Hippocampal formation (tissue), 2 donors: ENCODE results near the gene TSPAN33.
"Not testable (repeated sequence)": the region's sequence is repeated elsewhere in the genome, so short reads cannot be mapped to it uniquely, and the experiment has no call there.

Source experiments
- DNase-seq, 2 donors: peaks; one replicate each; lab custom pipeline; 2025; lab: John Stamatoyannopoulos, UW

TSPAN33 gene

DNA sequence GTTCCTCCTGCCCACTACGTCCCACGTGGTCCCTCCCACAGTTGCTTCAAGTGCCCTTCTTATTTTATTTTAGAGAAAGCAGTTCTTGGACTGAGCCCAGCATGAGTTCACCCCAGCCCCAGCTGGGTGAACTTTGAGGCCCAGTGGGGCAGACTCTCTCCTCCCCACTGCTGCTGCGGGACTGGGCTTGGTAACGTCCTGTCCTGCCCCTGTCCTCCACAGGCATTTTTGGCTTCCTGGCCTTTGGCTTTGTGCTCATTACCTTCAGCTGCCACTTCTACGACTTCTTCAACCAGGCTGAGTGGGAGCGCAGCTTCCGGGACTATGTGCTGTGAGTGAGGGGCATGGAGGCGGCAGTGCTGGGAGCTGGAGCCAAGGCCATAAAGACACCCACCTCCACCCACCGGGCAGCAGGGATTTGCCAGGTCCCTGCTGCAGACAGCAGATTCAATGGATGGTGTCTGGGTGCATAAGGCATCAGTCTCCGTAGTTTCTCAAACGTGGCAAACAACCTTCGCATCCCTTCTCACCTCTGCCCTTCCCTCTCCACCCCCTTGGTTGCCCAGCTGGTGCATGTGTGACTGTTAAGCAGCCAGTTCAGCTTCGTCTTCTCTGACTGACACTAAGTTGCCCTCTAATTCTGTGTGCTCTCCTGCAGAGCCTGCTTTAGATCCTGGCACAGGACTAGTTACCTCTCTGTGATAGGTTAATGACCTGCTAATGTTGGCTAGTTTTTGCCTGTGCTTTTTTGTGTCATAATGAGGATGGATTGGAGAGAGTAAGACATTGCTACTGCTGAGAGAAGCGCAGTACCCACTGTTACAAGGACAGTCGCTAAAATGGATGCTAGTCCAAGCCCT lies 64.8 kb downstream of the TSPAN33 start:
- DNase-seq: no peak

DNA sequence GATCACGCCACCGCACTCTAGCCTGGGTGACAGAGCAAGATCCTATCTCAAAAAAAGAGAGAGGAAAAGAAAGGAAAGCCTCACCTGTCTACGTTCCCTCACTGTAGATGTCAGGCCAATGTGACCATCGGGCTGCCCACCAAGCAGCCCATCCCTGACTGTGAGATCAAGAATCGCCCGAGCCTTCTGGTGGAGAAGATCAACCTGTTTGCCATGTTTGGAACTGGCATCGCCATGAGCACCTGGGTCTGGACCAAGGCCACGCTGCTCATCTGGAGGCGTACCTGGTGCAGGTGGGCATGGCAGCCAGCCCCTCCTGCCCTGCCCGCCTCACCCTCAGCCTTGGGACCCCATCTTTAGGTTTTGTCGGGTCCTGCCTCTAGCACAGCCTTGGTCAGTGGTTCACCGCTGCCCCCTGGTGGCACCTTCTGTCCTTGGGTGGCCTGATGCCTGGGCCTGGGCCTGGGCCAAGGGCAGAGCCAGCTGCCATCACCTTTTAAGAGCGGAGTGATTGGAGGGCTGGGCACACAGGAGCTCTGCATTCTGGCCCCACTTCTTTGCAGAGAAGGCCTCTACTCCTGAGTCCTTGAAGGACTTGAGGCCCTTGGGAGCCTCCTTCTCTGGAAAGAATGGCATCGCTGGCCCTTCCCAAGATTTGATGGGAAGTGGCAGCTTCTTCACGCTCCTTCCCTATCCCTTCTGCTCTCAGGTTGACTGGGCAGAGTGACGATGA lies 65.9 kb downstream of the TSPAN33 start:
- DNase-seq: peak; percentile 16 to 64

DNA sequence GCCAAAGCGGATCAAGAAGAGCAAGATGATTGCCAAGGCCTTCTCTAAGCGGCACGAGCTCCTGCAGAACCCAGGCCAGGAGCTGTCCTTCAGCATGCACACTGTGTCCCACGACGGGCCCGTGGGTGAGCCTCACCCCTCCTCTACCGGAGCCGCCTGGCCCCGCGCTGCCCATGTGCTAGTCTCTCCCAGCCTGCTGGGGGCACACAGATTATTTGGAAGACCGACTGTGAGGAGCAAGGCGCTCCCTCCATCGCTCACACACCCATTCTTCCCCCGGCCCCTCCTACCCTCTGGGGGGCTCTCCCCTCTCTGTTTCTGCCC lies 66.4 kb downstream of the TSPAN33 start:
- DNase-seq: no peak

DNA sequence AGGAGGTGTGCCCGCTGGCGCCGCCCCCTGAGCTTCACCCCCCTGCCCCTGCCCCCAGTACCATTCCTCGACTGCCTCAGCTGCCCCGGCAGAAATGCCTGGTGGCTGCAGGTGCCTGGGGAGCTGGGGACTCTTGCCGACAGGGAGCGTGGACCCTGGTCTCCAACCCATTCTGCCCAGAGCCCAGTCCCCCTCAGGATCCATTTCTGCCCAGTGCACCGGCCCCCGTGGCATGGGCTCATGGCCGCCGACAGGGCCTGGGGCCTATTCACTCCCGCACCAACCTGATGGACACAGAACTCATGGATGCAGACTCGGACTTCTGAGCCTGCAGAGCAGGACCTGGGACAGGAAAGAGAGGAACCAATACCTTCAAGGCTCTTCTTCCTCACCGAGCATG lies 67.6 kb downstream of the TSPAN33 start:
- DNase-seq: no peak

DNA sequence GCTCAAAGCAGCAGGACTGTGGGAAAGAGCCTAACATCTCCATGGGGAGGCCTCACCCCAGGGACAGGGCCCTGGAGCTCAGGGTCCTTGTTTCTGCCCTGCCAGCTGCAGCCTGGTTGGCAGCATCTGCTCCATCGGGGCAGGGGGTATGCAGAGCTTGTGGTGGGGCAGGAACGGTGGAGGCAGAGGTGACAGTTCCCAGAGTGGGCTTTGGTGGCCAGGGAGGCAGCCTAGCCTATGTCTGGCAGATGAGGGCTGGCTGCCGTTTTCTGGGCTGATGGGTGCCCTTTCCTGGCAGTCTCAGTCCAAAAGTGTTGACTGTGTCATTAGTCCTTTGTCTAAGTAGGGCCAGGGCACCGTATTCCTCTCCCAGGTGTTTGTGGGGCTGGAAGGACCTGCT lies 68.1 kb downstream of the TSPAN33 start:
- no peak for DNase-seq

DNA sequence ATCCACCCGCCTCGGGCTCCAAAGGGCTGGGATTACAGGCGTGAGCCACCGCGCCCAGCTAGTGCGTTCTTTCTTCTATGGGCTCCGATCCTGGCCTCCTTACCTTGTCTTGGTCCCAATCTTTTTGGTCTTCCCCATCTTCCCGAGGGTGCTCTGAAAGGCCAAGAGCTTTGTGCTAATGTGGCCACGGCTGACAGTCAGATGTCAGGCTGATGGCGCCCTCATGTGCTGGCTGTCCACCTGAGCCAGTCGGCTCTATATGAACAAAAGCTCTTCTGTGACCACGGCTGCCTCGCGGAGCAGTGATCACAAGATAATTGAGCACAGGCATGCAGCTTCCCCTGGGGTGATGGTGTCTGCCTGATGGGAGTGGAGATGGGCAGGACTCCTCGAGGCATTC lies 69.3 kb downstream of the TSPAN33 start:
- DNase-seq: no peak

DNA sequence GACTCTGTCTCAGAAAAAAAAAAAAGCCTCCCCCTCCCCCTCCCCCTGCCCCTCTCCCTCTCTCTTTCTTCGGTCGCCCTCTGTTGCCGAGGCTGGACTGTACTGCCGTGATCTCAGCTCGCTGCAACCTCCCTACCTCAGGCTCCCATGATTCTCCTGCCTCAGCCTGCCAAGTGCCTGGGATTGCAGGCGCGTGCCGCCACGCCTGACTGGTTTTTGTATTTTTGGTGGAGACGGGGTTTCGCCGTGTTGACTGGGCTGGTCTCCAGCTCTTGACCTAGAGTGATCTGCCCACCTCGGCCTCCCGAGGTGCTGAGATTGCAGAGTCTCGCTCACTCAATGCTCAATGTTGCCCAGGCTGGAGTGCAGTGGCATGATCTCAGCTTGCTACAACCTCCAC lies 71.2 kb downstream of the TSPAN33 start:
- not testable (repeated sequence) for DNase-seq

DNA sequence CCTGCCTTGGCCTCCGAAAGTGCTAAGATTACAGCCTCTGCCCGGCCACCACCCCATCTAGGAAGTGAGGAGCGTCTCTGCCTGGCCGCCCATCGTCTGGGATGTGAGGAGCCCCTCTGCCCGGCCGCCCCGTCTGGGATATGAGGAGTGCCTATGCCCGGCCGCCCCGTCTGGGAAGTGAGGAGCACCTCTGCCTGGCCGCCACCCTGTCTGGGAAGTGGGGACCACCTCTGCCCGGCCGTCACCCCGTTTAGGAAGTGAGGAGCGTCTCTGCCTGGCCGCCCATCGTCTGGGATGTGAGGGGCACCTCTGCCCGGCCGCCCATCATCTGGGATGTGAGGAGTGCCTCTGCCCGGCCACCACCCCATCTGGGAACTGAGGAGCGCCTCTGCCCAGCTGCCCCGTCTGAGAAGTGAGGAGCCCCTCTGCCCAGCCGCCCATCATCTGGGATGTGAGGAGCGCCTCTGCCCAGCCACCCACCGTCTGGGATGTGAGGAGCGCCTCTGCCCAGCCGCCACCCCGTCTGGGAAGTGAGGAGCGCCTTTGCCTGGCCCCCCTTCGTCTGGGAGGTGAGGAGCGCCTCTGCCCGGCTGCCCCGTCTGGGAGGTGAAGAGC lies 71.7 kb downstream of the TSPAN33 start:
- not testable (repeated sequence) for DNase-seq

DNA sequence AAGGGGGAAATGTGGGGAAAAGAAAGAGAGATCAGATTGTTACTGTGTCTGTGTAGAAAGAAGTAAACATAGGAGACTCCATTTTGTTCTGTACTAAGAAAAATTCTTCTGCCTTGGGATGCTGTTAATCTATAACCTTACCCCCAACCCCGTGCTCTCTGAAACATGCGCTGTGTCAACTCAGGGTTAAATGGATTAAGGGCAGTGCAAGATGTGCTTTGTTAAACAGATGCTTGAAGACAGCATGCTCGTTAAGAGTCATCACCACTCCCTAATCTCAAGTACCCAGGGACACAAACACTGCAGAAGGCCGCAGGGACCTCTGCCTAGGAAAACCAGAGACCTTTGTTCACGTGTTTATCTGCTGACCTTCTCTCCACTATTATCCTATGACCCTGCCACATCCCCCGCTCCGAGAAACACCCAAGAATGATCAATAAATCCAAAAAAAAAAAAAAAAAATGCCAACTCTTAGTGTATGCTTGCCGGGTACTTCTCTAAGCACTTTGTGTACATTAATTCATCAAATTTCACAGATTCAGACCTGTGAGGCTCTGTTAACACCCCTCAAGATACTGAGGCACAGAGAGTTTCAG lies 72.4 kb downstream of the TSPAN33 start:
- DNase-seq: not testable (repeated sequence)

DNA sequence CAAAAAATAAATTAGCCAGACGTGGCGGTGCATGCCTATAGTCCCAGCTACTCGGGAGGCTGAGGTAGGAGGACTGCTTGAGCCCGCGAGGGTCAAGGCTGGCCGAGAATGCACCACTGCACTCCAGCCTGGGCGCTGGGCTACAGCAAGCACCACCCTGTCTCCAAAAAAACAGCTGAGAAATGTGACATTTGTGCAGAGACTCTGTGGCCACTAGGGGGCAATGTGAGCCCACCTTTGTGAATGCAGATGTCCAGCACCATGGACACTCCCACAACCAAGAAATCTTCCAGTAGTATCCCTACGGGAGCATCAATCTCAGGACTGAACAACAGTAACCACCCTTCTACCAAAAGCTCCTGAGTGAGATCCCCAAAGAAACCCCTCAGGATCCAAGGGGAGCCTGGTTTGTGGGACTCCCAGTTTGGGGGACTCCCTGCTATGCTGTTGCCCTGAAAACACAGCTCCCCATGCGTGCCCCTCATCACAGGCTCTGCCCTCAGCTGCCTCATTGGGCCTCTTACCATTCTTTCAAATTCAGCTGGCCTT lies 74.1 kb downstream of the TSPAN33 start:
- DNase-seq: peak; percentile 78

DNA sequence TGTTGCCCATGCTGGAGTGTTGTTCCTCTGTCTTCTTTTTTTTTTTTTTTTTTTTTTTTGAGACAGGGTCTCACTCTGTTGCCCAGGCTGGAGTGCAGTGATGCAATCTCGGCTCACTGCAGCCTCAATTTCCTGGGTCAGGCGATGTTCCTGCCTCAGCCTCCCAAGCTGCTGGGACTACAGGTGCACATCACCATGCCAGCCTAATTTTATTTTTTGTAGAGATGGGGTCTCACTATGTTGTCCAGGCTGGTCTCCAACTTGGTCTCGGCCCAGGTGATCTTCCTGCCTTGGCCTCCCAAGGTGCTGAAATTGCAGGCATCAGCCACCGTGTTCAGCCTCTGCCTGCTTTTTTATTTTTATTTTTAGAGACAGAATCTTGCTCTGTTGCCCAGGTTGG lies 74.7 kb downstream of the TSPAN33 start:
- DNase-seq: not testable (repeated sequence)
